WERI-Rb-1 (cell line): ENCODE data around the gene EBLN1.
"Not testable (repeated sequence)": the region's sequence is repeated elsewhere in the genome, so short reads cannot be mapped to it uniquely, and the experiment has no call there.

Experiments
- DNase-seq: peaks from one replicate; pipeline ENCODE4 v3.0.0-alpha.2; 2020
- H3K27ac ChIP-seq: fragments of 250-450 bp; sonication (Bioruptor Pico); 2 replicates; pipeline ENCODE4 v1.5.1; 2020; ENCODE audit warnings: mild to moderate bottlenecking, moderate library complexity
- H3K27me3 ChIP-seq: fragments of 250-450 bp; sonication (Bioruptor Pico); 2 replicates; pipeline ENCODE4 v1.5.1; 2021; ENCODE audit warnings: mild to moderate bottlenecking, low read depth, moderate library complexity; ENCODE audit not compliant: insufficient read depth, severe bottlenecking
- H3K36me3 ChIP-seq: fragments of 250-450 bp; sonication (Bioruptor Pico); 2 replicates; pipeline ENCODE4 v1.5.1; 2020; ENCODE audit warnings: mild to moderate bottlenecking, moderate library complexity
- H3K4me3 ChIP-seq: 2 replicates; pipeline ENCODE4 v1.5.1; 2011; ENCODE audit warnings: low read depth, mild to moderate bottlenecking, control low read depth, low read length
- H3K9me3 ChIP-seq: fragments of 250-450 bp; sonication (Bioruptor Pico); 2 replicates; pipeline ENCODE4 v1.5.1; 2021; ENCODE audit warnings: mild to moderate bottlenecking, moderate library complexity; ENCODE audit not compliant: severe bottlenecking
- CTCF ChIP-seq: IDR thresholded peaks from 2 replicates; pipeline ENCODE4 v1.5.1; 2011; ENCODE audit warnings: low read depth, mild to moderate bottlenecking, control low read depth, inconsistent platforms, low read length

EBLN1 gene

DNA sequence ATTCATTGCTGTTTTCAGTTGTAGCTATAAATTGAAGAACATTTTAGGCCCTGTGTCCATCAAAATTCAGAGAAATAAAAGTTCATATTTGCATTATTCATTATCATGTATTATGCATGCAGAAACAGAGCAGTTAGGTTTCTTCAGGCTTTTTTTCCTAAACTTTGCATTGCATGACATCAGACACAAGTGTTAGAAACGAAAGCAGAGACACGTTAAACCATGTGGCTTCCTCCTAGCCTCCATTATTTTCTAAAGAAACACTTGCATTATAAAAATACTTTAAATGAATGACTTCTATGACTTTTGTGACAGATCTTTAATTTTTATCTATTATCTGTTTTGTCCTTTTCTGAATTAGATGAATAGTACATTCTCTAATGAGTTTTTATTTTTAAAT is 8.8 kb upstream of the EBLN1 start:
- no peaks in the 10 kb centered on the region for H3K36me3 ChIP-seq
- no peaks in the 10 kb centered on the region for H3K9me3 ChIP-seq
- H3K27me3 ChIP-seq: no peaks in the 10 kb centered on the region
- DNase-seq: no peak
- no peak overlapping the region for H3K27ac ChIP-seq
- TF ChIP-seq CTCF: no peak
- no peak overlapping the region for H3K4me3 ChIP-seq

GRCh38 chr10:22222236-22223190 is 4.7 kb upstream of the EBLN1 start:
- no peak overlapping the region for H3K4me3 ChIP-seq
- H3K36me3 ChIP-seq: no peaks in the 10 kb centered on the region
- no peaks in the 10 kb centered on the region for H3K9me3 ChIP-seq
- DNase-seq: no peak
- H3K27me3 ChIP-seq: no peaks in the 10 kb centered on the region
- no peak for TF ChIP-seq CTCF
- no peak overlapping the region for H3K27ac ChIP-seq

DNA sequence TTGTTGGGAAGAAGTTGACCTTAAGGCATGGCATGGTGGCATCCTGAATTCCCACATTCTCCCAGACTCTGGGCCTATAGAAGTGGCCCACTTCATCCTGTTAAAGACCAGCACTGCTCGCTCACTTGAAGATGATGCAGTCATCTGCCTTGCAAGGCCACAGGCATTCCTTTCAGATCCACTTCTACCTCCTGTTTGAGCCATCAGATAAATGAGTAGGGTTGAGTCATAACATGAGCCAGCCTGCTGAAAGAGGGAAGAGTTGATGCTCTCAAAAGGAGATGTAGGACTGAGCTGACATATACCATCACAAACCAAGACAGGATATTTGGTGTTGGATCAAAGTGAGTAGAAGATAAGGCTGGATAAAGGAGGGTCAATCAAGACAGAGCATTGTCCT is 1.5 kb upstream of the EBLN1 start:
- Histone ChIP-seq H3K9me3 (no peaks in the 10 kb centered on the region), H3K36me3 (no peaks in the 10 kb centered on the region)
- no peak for DNase-seq

GRCh38 chr10:22218448-22218847 is 633 bp upstream of the EBLN1 start:
- Histone ChIP-seq H3K27me3 (no peaks in the 10 kb centered on the region), H3K36me3 (no peaks in the 10 kb centered on the region), H3K4me3 (no peak overlapping the region), H3K9me3 (no peaks in the 10 kb centered on the region), H3K27ac (no peak overlapping the region)
- TF ChIP-seq CTCF: peak; percentile 24; the same call in 1 of the 2 replicates
- DNase-seq: no peak

More for the DNA sequence above, 1.5 kb upstream of the EBLN1 start:
- H3K27me3 ChIP-seq: no peaks in the 10 kb centered on the region
- H3K27ac ChIP-seq: no peak overlapping the region
- no peak overlapping the region for H3K4me3 ChIP-seq
- no peak for TF ChIP-seq CTCF

- H3K27ac ChIP-seq, H3K4me3 ChIP-seq, DNase-seq, H3K36me3 ChIP-seq, H3K27me3 ChIP-seq, H3K9me3 ChIP-seq: not testable (repeated sequence)
Measured at GRCh38 chr10:22217084-22217483, 731 bp downstream of the EBLN1 start.

DNA sequence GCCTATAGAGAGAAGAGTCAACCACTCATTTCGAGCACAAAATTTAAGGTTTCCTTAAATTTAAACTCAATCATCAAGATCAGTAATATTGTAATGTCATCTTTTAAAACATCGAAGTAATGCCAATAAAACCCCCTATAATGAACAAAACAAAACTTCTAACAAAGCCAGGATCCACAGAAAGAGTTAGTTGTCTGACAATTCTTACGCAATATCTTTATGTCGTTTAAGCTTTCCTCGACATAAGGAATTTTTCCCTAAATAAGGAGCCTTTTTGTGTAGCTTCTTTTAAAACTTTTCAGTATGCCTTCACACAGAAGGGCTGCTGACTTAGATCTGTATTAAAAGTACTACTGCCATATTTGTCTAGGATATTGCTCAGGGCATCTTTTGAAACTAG is 7.5 kb downstream of the EBLN1 start:
- TF ChIP-seq CTCF: no peak
- Histone ChIP-seq H3K36me3 (no peaks in the 10 kb centered on the region), H3K27ac (no peak overlapping the region), H3K9me3 (no peaks in the 10 kb centered on the region), H3K4me3 (no peak overlapping the region), H3K27me3 (no peaks in the 10 kb centered on the region)
- no peak for DNase-seq
